Progenitor cell of endocrine pancreas (in vitro differentiated cells): ENCODE measurements around the gene RNF123. TPM values are rescaled to one million over a fixed set of nuclear protein-coding genes. Genes with fewer than 3 reads are reported as not detected.
"Not testable (repeated sequence)": the region's sequence is repeated elsewhere in the genome, so short reads cannot be mapped to it uniquely, and the experiment has no call there.

Experiments used
- DNase-seq: peaks from one replicate; pipeline ENCODE4 v3.0.0; 2021; ENCODE audit warnings: low spot score; ENCODE audit not compliant: unreplicated experiment
- H3K27ac Mint-ChIP-seq: 2 replicates; pipeline ENCODE4 v1.8.0; 2021; ENCODE audit warnings: mild to moderate bottlenecking, moderate library complexity, mixed read lengths
- H3K27me3 Mint-ChIP-seq: 2 replicates; pipeline ENCODE4 v1.8.0; 2021; ENCODE audit warnings: mixed read lengths
- H3K36me3 Mint-ChIP-seq: 2 replicates; pipeline ENCODE4 v1.8.0; 2022; ENCODE audit warnings: mixed read lengths; ENCODE audit not compliant: insufficient read depth
- H3K4me1 Mint-ChIP-seq: 2 replicates; pipeline ENCODE4 v1.8.0; 2021; ENCODE audit warnings: low read depth, mixed read lengths
- H3K4me3 Mint-ChIP-seq: 2 replicates; pipeline ENCODE4 v1.8.0; 2021; ENCODE audit warnings: low read depth, mild to moderate bottlenecking, moderate library complexity, mixed read lengths
- H3K9me3 Mint-ChIP-seq: 2 replicates; pipeline ENCODE4 v1.8.0; 2021; ENCODE audit warnings: low read depth, mixed read lengths
- CTCF ChIP-seq: fragments of 200-600 bp; sonication (generic); IDR thresholded peaks from one replicate; pipeline ENCODE4 v1.5.0; 2021; ENCODE audit warnings: antibody characterized with exemption, mild to moderate bottlenecking; ENCODE audit not compliant: unreplicated experiment
- total RNA-seq: library from RNA; stranded (reverse); gene quantifications from 2 replicates; pipeline ENCODE4 v1.2.1, GENCODE V29; 2021

RNF123 gene
- total RNA-seq, 1 donor from 2014 or later: 52.2 TPM

- not testable (repeated sequence) for H3K27ac Mint-ChIP-seq, H3K27me3 Mint-ChIP-seq, H3K4me3 Mint-ChIP-seq, DNase-seq, H3K9me3 Mint-ChIP-seq, H3K36me3 Mint-ChIP-seq
- H3K4me1 Mint-ChIP-seq: peaks cover 13% of the 10 kb centered on the region
Observed at GRCh38 chr3:49691481-49691880, 2.1 kb downstream of the RNF123 start.

- not testable (repeated sequence) for H3K27ac Mint-ChIP-seq, H3K4me3 Mint-ChIP-seq, H3K4me1 Mint-ChIP-seq, H3K36me3 Mint-ChIP-seq, DNase-seq, H3K9me3 Mint-ChIP-seq, H3K27me3 Mint-ChIP-seq
Observed at GRCh38 chr3:49694409-49695070, 5.2 kb downstream of the RNF123 start.

GRCh38 chr3:49695350-49696015, 6.1 kb downstream of the RNF123 start:
- not testable (repeated sequence) for H3K4me3 Mint-ChIP-seq, H3K27me3 Mint-ChIP-seq, H3K36me3 Mint-ChIP-seq, H3K4me1 Mint-ChIP-seq, DNase-seq, H3K27ac Mint-ChIP-seq, H3K9me3 Mint-ChIP-seq

- H3K4me3 Mint-ChIP-seq: no peak overlapping the region
- no peak overlapping the region for H3K27ac Mint-ChIP-seq
- no peaks in the 10 kb centered on the region for H3K9me3 Mint-ChIP-seq
Observed at GRCh38 chr3:49699281-49699979, 10.1 kb downstream of the RNF123 start.

GRCh38 chr3:49700014-49700413, 10.7 kb downstream of the RNF123 start:
- Mint-ChIP-seq H3K9me3 (no peaks in the 10 kb centered on the region), H3K4me1 (no peaks in the 10 kb centered on the region), H3K4me3 (no peak overlapping the region), H3K27me3 (no peaks in the 10 kb centered on the region), H3K27ac (no peak overlapping the region), H3K36me3 (peaks cover 3% of the 10 kb centered on the region)
- DNase-seq: no peak
- no peak for TF ChIP-seq CTCF

More at GRCh38 chr3:49699281-49699979, 10.1 kb downstream of the RNF123 start:
- DNase-seq: no peak
- Mint-ChIP-seq H3K36me3 (peaks cover 3% of the 10 kb centered on the region), H3K4me1 (no peaks in the 10 kb centered on the region), H3K27me3 (no peaks in the 10 kb centered on the region)
- TF ChIP-seq CTCF: no peak

GRCh38 chr3:49700453-49701128, 11.2 kb downstream of the RNF123 start:
- no peak for TF ChIP-seq CTCF
- Mint-ChIP-seq H3K36me3 (peaks cover 3% of the 10 kb centered on the region), H3K27ac (no peak overlapping the region), H3K9me3 (no peaks in the 10 kb centered on the region), H3K4me3 (no peak overlapping the region), H3K4me1 (no peaks in the 10 kb centered on the region), H3K27me3 (no peaks in the 10 kb centered on the region)
- DNase-seq: no peak
